Liver (tissue), 9 donors: ENCODE results near the gene PRR15L. TPM values are rescaled to one million over a fixed set of nuclear protein-coding genes. Genes with fewer than 3 reads are reported as not detected.

Source experiments
- DNase-seq: peaks from one replicate; pipeline ENCODE4 v3.0.0-alpha.2; 2017; ENCODE audit warnings: low spot score
- H3K27ac ChIP-seq, 2 donors: one replicate each; pipeline ENCODE4 v1.7.0; 2013; ENCODE audit warnings: inconsistent platforms in 2 of 2, low read length in 2 of 2, control low read depth in 1 of 2, low read depth in 1 of 2, mild to moderate bottlenecking in 1 of 2
- H3K27me3 ChIP-seq, 4 donors: one replicate each; pipeline versions ENCODE4 v1.6.1 to v1.7.0; 2013; ENCODE audit warnings: low read length in 3 of 4, inconsistent platforms in 1 of 4, mild to moderate bottlenecking in 1 of 4, moderate library complexity in 1 of 4; ENCODE audit not compliant: control insufficient read depth in 4 of 4, insufficient read depth in 4 of 4
- H3K36me3 ChIP-seq, 4 donors: one replicate each; pipeline versions ENCODE4 v1.6.1 to v1.7.0; 2013; ENCODE audit warnings: low read length in 3 of 4, mild to moderate bottlenecking in 3 of 4, low read depth in 1 of 4, moderate library complexity in 1 of 4; ENCODE audit not compliant: control insufficient read depth in 4 of 4, insufficient read depth in 3 of 4
- H3K4me1 ChIP-seq, 4 donors: one replicate each; pipeline versions ENCODE4 v1.6.1 to v1.7.0; 2013; ENCODE audit warnings: low read length in 3 of 4, mild to moderate bottlenecking in 3 of 4, moderate library complexity in 1 of 4; ENCODE audit not compliant: control insufficient read depth in 4 of 4, insufficient read depth in 4 of 4
- H3K4me3 ChIP-seq, 3 donors: one replicate each; pipeline versions ENCODE4 v1.6.1 to v1.7.0; 2013; ENCODE audit warnings: low read length in 3 of 3, control low read depth in 1 of 3, low read depth in 1 of 3, mild to moderate bottlenecking in 1 of 3
- H3K9ac ChIP-seq, 2 donors: one replicate each; pipeline ENCODE4 v1.7.0; 2013; ENCODE audit warnings: low read length in 2 of 2, mild to moderate bottlenecking in 2 of 2, moderate library complexity in 2 of 2, control low read depth in 1 of 2, low read depth in 1 of 2
- H3K9me3 ChIP-seq, 4 donors: one replicate each; pipeline versions ENCODE4 v1.6.1 to v1.7.0; 2013; ENCODE audit warnings: low read length in 3 of 4; ENCODE audit not compliant: control insufficient read depth in 4 of 4
- EGR1 ChIP-seq, 2 donors: IDR thresholded peaks; 2 replicates each; pipeline ENCODE4 v1.6.1; 2016 to 2018; ENCODE audit warnings: antibody characterized with exemption in 2 of 2, low read depth in 2 of 2
- FOXA1 ChIP-seq: IDR thresholded peaks from 2 replicates; pipeline ENCODE4 v1.6.1; 2016; ENCODE audit warnings: antibody characterized with exemption
- FOXA2 ChIP-seq: IDR thresholded peaks from 2 replicates; pipeline ENCODE4 v1.6.1; 2016; ENCODE audit warnings: antibody characterized with exemption
- GABPA ChIP-seq, 2 donors: IDR thresholded peaks in 1 of 2; conservative IDR thresholded peaks in 1 of 2; 2 replicates each; pipeline ENCODE4 v1.6.1; 2016; ENCODE audit warnings: antibody characterized with exemption in 2 of 2, mild to moderate bottlenecking in 1 of 2, moderate library complexity in 1 of 2
- HNF4A ChIP-seq, 2 donors: conservative IDR thresholded peaks; 2 replicates each; pipeline ENCODE4 v1.6.1; 2016; ENCODE audit warnings: antibody characterized with exemption in 2 of 2, mild to moderate bottlenecking in 2 of 2
- JUND ChIP-seq, 2 donors: IDR thresholded peaks; 2 replicates each; pipeline ENCODE4 v1.6.1; 2016; ENCODE audit warnings: antibody characterized with exemption in 2 of 2
- NR2F2 ChIP-seq: IDR thresholded peaks from 2 replicates; pipeline ENCODE4 v1.6.1; 2016; ENCODE audit warnings: antibody characterized with exemption
- RXRA ChIP-seq, 2 donors: IDR thresholded peaks; 2 replicates each; pipeline ENCODE4 v1.6.1; 2017 to 2018; ENCODE audit warnings: antibody characterized with exemption in 2 of 2, mild to moderate bottlenecking in 1 of 2
- SP1 ChIP-seq: IDR thresholded peaks from 2 replicates; pipeline ENCODE4 v1.6.1; 2018; ENCODE audit warnings: antibody characterized with exemption, mild to moderate bottlenecking
- TAF1 ChIP-seq: conservative IDR thresholded peaks from 2 replicates; pipeline ENCODE4 v1.6.1; 2016; ENCODE audit warnings: antibody characterized with exemption, mild to moderate bottlenecking
- YY1 ChIP-seq: IDR thresholded peaks from 2 replicates; pipeline ENCODE4 v1.6.1; 2016; ENCODE audit warnings: antibody characterized with exemption, mild to moderate bottlenecking
- WGBS: extraction: QIAGEN DNeasy Blood & Tissue Kit; methylation state at CpG from one replicate; pipeline ENCODE4 v1.1.7; 2013; 5-methylcytosine and 5-hydroxymethylcytosine counted together
- polyA plus RNA-seq, 2 donors: library from polyadenylated mRNA; stranded (reverse) in 1 of 2; unstranded in 1 of 2; fragments of 200-250 nt in 1 of 2; fragments of >200 nt in 1 of 2; fragmentation: Nextera tagmentation in 1 of 2; extraction: Ambion mirVana in 1 of 2; gene quantifications; one replicate each; pipeline versions ENCODE4 v1.2.1 to v1.2.3, GENCODE V29; 2013 to 2015
- total RNA-seq, 2 donors: library from RNA; depleted of rRNA; stranded (reverse); fragments of >200 nt; gene quantifications; one replicate each; pipeline ENCODE4 v1.2.3, GENCODE V29; 2014
- TF ChIP-seq, protein P1 (sequence below): fragments of 150-350 bp; IDR thresholded peaks from 2 replicates; pipeline ENCODE4 v1.5.1; 2017; ENCODE audit warnings: improper control_type of control experiment, low read depth, low read length; ENCODE audit not compliant: missing input control
- TF ChIP-seq, protein P2 (sequence below): IDR thresholded peaks from 2 replicates; pipeline ENCODE4 v1.6.1; 2016; ENCODE audit warnings: antibody characterized with exemption
- TF ChIP-seq, protein P3 (sequence below): IDR thresholded peaks from 2 replicates; pipeline ENCODE4 v1.6.1; 2016; ENCODE audit warnings: antibody characterized with exemption, mild to moderate bottlenecking
- TF ChIP-seq, protein P4 (sequence below): IDR thresholded peaks from 2 replicates; pipeline ENCODE4 v1.6.1; 2016; ENCODE audit warnings: antibody characterized with exemption
- donor health status: healthy.
- donor health status: healthy.
- donor health status: healthy.
- donor health status: healthy.
- donor health status: healthy.

Gene PRR15L
- total and polyA plus RNA-seq, 4 donors: 0.83 to 11.0 (median 1.9) TPM

DNA sequence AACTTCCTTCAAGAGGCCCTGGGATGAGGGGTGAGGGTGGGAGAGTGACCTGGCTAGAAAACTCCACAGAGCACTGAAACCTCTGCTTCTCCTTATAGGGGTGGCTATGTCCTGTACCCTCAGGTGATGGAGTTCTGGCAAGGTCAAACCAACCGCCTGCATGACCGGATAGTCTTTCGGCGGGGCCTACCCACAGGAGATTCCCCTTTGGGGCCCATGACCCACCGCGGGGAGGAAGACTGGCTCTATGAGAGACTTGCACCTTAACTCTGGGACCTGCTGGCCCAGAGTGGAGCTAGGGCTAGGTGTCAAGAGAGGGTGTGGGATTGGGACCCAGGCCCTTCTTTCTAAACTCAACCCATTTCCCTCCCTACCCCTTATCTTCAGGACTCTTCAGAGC lies 11.2 kb downstream of the PRR15L start:
- Histone ChIP-seq H3K4me3 (no peak overlapping the region), H3K27ac (peak overlapping the region; percentile 59 to 84), H3K36me3 (peaks cover 0 to 7% (median 4%) of the 10 kb centered on the region in 4 donors), H3K4me1 (peaks cover 19 to 83% (median 73%) of the 10 kb centered on the region in 4 donors), H3K9ac (no peak overlapping the region), H3K9me3 (no peaks in the 10 kb centered on the region), H3K27me3 (no peaks in the 10 kb centered on the region)
- no peak for DNase-seq
- TF ChIP-seq RXRA (IDR thresholded peaks at IDR 0.05) (no peak), FOXA1 (no peak), TAF1 (no peak), SP1 (no peak)
- 91% methylated on average over 6 of the region's 6 CpGs for WGBS

DNA sequence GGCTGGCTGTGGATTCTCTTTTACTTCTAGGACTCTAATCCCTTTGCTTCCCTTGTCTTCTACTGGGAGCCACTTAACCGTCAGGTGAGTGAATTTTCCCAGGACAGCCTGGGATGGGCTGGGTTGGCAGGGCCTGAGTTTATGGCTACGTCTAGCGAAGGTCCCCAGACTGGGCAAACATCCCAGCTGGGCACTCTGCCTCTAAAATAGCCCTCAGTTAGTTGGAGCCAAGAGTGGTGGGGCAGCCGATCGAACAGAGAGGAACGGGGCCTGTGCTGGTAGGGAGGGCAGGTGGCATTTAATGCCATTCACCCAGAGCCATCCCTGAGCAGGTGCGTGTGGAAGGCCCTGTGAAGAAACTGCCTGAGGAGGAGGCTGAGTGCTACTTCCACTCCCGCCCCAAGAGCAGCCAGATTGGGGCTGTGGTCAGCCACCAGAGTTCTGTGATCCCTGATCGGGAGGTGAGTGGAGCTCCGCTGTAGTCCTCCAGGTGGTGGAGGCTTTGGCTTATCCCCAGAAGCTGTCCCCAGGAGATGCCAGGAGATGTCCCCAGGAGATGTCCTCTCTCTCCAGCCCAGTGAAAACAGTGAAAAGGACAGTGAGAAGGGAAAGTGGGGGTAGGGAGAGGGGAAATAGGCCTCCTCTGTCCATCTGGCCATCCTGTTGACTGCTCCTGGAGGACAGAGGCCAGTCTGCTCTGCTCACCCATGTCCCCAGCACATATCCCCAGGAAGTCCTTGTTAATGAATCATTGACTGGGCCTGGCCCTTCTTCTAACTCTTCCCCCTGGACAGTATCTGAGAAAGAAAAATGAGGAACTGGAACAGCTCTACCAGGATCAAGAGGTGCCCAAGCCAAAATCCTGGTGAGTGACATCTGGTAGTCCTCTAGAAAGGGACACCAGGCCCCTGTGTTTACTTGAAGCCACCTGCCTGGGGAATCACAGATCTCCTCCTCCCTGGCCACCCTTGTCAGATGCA lies 11.9 kb downstream of the PRR15L start:
- H3K4me1 ChIP-seq: peaks cover 16 to 83% (median 72%) of the 10 kb centered on the region in 4 donors
- H3K9me3 ChIP-seq: no peaks in the 10 kb centered on the region
- TF ChIP-seq RXRA (IDR thresholded peaks at IDR 0.05): peak; percentile 21 to 42
- TF ChIP-seq JUND (IDR thresholded peaks at IDR 0.05): no peak
- no peak for TF ChIP-seq NR2F2
- TF ChIP-seq FOXA2: no peak
- TF ChIP-seq, protein P1, sequence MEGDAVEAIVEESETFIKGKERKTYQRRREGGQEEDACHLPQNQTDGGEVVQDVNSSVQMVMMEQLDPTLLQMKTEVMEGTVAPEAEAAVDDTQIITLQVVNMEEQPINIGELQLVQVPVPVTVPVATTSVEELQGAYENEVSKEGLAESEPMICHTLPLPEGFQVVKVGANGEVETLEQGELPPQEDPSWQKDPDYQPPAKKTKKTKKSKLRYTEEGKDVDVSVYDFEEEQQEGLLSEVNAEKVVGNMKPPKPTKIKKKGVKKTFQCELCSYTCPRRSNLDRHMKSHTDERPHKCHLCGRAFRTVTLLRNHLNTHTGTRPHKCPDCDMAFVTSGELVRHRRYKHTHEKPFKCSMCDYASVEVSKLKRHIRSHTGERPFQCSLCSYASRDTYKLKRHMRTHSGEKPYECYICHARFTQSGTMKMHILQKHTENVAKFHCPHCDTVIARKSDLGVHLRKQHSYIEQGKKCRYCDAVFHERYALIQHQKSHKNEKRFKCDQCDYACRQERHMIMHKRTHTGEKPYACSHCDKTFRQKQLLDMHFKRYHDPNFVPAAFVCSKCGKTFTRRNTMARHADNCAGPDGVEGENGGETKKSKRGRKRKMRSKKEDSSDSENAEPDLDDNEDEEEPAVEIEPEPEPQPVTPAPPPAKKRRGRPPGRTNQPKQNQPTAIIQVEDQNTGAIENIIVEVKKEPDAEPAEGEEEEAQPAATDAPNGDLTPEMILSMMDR: no peak
- no peak for TF ChIP-seq EGR1 (IDR thresholded peaks at IDR 0.05; ENCODE audit: low read depth in 2 of 2)
- no peak for TF ChIP-seq TAF1
- TF ChIP-seq, protein P2, sequence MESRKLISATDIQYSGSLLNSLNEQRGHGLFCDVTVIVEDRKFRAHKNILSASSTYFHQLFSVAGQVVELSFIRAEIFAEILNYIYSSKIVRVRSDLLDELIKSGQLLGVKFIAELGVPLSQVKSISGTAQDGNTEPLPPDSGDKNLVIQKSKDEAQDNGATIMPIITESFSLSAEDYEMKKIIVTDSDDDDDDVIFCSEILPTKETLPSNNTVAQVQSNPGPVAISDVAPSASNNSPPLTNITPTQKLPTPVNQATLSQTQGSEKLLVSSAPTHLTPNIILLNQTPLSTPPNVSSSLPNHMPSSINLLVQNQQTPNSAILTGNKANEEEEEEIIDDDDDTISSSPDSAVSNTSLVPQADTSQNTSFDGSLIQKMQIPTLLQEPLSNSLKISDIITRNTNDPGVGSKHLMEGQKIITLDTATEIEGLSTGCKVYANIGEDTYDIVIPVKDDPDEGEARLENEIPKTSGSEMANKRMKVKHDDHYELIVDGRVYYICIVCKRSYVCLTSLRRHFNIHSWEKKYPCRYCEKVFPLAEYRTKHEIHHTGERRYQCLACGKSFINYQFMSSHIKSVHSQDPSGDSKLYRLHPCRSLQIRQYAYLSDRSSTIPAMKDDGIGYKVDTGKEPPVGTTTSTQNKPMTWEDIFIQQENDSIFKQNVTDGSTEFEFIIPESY: no peak
- peak; percentile 29 for TF ChIP-seq YY1
- TF ChIP-seq HNF4A (conservative IDR thresholded peaks at IDR 0.05): peak; percentile 37 to 40
- TF ChIP-seq, protein P3, sequence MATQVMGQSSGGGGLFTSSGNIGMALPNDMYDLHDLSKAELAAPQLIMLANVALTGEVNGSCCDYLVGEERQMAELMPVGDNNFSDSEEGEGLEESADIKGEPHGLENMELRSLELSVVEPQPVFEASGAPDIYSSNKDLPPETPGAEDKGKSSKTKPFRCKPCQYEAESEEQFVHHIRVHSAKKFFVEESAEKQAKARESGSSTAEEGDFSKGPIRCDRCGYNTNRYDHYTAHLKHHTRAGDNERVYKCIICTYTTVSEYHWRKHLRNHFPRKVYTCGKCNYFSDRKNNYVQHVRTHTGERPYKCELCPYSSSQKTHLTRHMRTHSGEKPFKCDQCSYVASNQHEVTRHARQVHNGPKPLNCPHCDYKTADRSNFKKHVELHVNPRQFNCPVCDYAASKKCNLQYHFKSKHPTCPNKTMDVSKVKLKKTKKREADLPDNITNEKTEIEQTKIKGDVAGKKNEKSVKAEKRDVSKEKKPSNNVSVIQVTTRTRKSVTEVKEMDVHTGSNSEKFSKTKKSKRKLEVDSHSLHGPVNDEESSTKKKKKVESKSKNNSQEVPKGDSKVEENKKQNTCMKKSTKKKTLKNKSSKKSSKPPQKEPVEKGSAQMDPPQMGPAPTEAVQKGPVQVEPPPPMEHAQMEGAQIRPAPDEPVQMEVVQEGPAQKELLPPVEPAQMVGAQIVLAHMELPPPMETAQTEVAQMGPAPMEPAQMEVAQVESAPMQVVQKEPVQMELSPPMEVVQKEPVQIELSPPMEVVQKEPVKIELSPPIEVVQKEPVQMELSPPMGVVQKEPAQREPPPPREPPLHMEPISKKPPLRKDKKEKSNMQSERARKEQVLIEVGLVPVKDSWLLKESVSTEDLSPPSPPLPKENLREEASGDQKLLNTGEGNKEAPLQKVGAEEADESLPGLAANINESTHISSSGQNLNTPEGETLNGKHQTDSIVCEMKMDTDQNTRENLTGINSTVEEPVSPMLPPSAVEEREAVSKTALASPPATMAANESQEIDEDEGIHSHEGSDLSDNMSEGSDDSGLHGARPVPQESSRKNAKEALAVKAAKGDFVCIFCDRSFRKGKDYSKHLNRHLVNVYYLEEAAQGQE: no peak
- no peak for TF ChIP-seq GABPA (IDR thresholded peaks at IDR 0.05 in 1 of 2, conservative IDR thresholded peaks at IDR 0.05 in 1 of 2)
- TF ChIP-seq, protein P4, sequence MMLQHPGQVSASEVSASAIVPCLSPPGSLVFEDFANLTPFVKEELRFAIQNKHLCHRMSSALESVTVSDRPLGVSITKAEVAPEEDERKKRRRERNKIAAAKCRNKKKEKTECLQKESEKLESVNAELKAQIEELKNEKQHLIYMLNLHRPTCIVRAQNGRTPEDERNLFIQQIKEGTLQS: no peak
- peak; percentile 37 for TF ChIP-seq SP1
- no peak for DNase-seq
- H3K9ac ChIP-seq: no peak overlapping the region
- 35% methylated on average over 10 of the region's 10 CpGs for WGBS
- H3K27ac ChIP-seq: peak overlapping the region; percentile 59 to 84
- no peaks in the 10 kb centered on the region for H3K27me3 ChIP-seq
- H3K4me3 ChIP-seq: no peak overlapping the region
- H3K36me3 ChIP-seq: peaks cover 0 to 7% (median 4%) of the 10 kb centered on the region in 4 donors
